Measurements from ENCODE around the gene RXFP4. TPM values are rescaled to one million over a fixed set of nuclear protein-coding genes. Genes with fewer than 3 reads are reported as not detected.

Gene RXFP4
- total and polyA plus RNA-seq, 2 of the 13 experiments (the other 11 are each of a cell fraction or from before 2014, with no cell fraction given), result 0.38 to 1.4 TPM

DNA sequence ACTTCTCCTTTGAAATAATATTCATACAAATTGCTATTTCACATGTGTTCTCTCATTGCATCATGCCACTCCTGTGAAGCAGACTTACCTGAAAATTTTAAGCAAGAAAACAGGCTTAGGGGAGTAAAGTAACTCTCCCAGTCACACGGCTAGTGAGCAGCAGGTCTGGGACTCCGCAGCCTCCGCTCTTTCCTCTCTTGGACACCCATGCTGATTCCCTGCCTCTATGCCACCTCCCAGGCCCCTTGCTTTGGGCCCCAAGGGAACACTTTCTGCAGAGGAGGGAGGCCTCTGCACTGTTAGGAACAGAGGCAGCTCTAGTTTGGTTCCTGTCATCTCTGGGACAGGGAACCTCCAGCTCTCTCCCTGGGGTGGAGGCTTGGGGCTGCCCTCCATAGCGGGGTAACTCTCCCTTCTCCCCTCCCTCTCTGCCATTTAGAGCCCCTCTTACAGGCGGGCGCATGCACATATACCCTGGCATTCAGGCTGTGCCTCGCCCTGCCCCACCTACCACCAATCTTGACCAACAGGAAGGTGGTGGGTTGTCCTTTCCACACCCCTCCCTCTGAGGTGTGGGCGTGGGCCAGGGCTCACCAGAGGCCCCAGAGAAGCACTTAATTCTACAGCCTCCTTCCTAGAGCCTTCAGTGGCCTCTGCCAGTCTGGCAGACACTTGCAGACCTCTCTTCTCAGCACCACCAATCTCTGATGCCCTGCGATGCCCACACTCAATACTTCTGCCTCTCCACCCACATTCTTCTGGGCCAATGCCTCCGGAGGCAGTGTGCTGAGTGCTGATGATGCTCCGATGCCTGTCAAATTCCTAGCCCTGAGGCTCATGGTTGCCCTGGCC is at the start of gene RXFP4 (continued):
- 0 out of 2 replicates have a peak, but pooled peaks have one; percentile 38 for TF ChIP-seq NRL (CRISPR knock-in tag; IDR thresholded peaks at IDR 0.05; ENCODE audit: borderline replicate concordance)
- TF ChIP-seq ELF3 (CRISPR knock-in tag; IDR thresholded peaks at IDR 0.05), result peak; percentile 44; the same call in 1 of the 2 replicates
- TF ChIP-seq PHB2 (IDR thresholded peaks at IDR 0.05; ENCODE audit: partially characterized antibody), result no peak
- peak; percentile 51; the same call in 1 of the 2 replicates for TF ChIP-seq KDM2A (CRISPR knock-in tag; IDR thresholded peaks at IDR 0.05; ENCODE audit: borderline replicate concordance, low read depth)
- TF ChIP-seq ZNF354B (CRISPR knock-in tag; IDR thresholded peaks at IDR 0.05), result 0 out of 2 replicates have a peak, but pooled peaks have one; percentile 49
- no peak for TF ChIP-seq ZNF3 (CRISPR knock-in tag; IDR thresholded peaks at IDR 0.05)
- 0 out of 4 replicates have a peak, but pooled peaks of 1 of the 2 experiments have one; percentile 47 for TF ChIP-seq KLF16 (CRISPR knock-in tag; IDR thresholded peaks at IDR 0.05)
- no peak for TF ChIP-seq CCDC6 (CRISPR knock-in tag; IDR thresholded peaks at IDR 0.05)
- 0 out of 2 replicates have a peak, but pooled peaks have one; percentile 30 for TF ChIP-seq GATA4 (IDR thresholded peaks at IDR 0.05; ENCODE audit: borderline replicate concordance, low read depth)
- 0 out of 2 replicates have a peak, but pooled peaks have one; percentile 47 for TF ChIP-seq HOXA5 (CRISPR knock-in tag; IDR thresholded peaks at IDR 0.05)
- 0 out of 2 replicates have a peak, but pooled peaks have one; percentile 54 for TF ChIP-seq ZSCAN21 (CRISPR knock-in tag; IDR thresholded peaks at IDR 0.05; ENCODE audit: borderline replicate concordance)
- TF ChIP-seq SRY (CRISPR knock-in tag; IDR thresholded peaks at IDR 0.05), result peak; percentile 69; the same call in 1 of the 2 replicates
- peak; percentile 57; the same call in 1 of the 2 replicates for TF ChIP-seq SAP130 (CRISPR knock-in tag; IDR thresholded peaks at IDR 0.05; ENCODE audit: low read depth)
- no peak for TF ChIP-seq SATB2 (CRISPR knock-in tag; IDR thresholded peaks at IDR 0.05)
- no peak for TF ChIP-seq ZNF577 (CRISPR knock-in tag; IDR thresholded peaks at IDR 0.05; ENCODE audit: borderline replicate concordance, low read depth)
- TF ChIP-seq, protein P1, sequence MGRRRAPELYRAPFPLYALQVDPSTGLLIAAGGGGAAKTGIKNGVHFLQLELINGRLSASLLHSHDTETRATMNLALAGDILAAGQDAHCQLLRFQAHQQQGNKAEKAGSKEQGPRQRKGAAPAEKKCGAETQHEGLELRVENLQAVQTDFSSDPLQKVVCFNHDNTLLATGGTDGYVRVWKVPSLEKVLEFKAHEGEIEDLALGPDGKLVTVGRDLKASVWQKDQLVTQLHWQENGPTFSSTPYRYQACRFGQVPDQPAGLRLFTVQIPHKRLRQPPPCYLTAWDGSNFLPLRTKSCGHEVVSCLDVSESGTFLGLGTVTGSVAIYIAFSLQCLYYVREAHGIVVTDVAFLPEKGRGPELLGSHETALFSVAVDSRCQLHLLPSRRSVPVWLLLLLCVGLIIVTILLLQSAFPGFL (CRISPR knock-in tag; IDR thresholded peaks at IDR 0.05), result no peak
- TF ChIP-seq, protein P2, sequence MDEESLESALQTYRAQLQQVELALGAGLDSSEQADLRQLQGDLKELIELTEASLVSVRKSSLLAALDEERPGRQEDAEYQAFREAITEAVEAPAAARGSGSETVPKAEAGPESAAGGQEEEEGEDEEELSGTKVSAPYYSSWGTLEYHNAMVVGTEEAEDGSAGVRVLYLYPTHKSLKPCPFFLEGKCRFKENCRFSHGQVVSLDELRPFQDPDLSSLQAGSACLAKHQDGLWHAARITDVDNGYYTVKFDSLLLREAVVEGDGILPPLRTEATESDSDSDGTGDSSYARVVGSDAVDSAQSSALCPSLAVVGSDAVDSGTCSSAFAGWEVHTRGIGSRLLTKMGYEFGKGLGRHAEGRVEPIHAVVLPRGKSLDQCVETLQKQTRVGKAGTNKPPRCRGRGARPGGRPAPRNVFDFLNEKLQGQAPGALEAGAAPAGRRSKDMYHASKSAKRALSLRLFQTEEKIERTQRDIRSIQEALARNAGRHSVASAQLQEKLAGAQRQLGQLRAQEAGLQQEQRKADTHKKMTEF (CRISPR knock-in tag; IDR thresholded peaks at IDR 0.05), result 0 out of 2 replicates have a peak, but pooled peaks have one; percentile 11
- TF ChIP-seq, protein P3, sequence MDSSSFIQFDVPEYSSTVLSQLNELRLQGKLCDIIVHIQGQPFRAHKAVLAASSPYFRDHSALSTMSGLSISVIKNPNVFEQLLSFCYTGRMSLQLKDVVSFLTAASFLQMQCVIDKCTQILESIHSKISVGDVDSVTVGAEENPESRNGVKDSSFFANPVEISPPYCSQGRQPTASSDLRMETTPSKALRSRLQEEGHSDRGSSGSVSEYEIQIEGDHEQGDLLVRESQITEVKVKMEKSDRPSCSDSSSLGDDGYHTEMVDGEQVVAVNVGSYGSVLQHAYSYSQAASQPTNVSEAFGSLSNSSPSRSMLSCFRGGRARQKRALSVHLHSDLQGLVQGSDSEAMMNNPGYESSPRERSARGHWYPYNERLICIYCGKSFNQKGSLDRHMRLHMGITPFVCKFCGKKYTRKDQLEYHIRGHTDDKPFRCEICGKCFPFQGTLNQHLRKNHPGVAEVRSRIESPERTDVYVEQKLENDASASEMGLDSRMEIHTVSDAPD (CRISPR knock-in tag; IDR thresholded peaks at IDR 0.05), result no peak
- 0 out of 2 replicates have a peak, but pooled peaks have one; percentile 39 for TF ChIP-seq MXD4 (CRISPR knock-in tag; IDR thresholded peaks at IDR 0.05)
- TF ChIP-seq, protein P4, sequence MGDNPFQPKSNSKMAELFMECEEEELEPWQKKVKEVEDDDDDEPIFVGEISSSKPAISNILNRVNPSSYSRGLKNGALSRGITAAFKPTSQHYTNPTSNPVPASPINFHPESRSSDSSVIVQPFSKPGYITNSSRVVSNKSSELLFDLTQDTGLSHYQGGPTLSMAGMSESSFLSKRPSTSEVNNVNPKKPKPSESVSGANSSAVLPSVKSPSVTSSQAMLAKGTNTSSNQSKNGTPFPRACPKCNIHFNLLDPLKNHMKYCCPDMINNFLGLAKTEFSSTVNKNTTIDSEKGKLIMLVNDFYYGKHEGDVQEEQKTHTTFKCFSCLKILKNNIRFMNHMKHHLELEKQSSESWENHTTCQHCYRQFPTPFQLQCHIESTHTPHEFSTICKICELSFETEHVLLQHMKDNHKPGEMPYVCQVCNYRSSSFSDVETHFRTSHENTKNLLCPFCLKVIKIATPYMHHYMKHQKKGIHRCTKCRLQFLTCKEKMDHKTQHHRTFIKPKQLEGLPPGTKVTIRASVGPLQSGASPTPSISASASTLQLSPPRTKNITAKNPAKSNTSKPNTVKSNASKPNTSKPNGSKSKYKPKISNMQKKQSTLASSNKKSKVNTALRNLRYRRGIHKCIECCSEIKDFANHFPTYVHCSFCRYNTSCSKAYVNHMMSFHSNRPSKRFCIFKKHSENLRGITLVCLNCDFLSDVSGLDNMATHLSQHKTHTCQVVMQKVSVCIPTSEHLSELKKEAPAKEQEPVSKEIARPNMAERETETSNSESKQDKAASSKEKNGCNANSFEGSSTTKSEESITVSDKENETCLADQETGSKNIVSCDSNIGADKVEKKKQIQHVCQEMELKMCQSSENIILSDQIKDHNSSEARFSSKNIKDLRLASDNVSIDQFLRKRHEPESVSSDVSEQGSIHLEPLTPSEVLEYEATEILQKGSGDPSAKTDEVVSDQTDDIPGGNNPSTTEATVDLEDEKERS (CRISPR knock-in tag; IDR thresholded peaks at IDR 0.05), result peak; percentile 61; the same call in 1 of the 2 replicates
- TF ChIP-seq U2AF2 (IDR thresholded peaks at IDR 0.05; ENCODE audit: low read depth, low read length), result 0 out of 2 replicates have a peak, but pooled peaks have one; percentile 25
- TF ChIP-seq, protein P5, sequence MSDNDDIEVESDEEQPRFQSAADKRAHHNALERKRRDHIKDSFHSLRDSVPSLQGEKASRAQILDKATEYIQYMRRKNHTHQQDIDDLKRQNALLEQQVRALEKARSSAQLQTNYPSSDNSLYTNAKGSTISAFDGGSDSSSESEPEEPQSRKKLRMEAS (IDR thresholded peaks at IDR 0.05), result 0 out of 2 replicates have a peak, but pooled peaks have one; percentile 38

Data from HepG2 (cell line).